NCI-H2029 (cell line): ENCODE measurements around the gene ABCB9.
"Not testable (repeated sequence)": the region's sequence is repeated elsewhere in the genome, so short reads cannot be mapped to it uniquely, and the experiment has no call there.

ENCODE experiments used
- DNase-seq: peaks from one replicate; lab custom pipeline; 2025; lab: John Stamatoyannopoulos, UW

The ABCB9 gene

DNA sequence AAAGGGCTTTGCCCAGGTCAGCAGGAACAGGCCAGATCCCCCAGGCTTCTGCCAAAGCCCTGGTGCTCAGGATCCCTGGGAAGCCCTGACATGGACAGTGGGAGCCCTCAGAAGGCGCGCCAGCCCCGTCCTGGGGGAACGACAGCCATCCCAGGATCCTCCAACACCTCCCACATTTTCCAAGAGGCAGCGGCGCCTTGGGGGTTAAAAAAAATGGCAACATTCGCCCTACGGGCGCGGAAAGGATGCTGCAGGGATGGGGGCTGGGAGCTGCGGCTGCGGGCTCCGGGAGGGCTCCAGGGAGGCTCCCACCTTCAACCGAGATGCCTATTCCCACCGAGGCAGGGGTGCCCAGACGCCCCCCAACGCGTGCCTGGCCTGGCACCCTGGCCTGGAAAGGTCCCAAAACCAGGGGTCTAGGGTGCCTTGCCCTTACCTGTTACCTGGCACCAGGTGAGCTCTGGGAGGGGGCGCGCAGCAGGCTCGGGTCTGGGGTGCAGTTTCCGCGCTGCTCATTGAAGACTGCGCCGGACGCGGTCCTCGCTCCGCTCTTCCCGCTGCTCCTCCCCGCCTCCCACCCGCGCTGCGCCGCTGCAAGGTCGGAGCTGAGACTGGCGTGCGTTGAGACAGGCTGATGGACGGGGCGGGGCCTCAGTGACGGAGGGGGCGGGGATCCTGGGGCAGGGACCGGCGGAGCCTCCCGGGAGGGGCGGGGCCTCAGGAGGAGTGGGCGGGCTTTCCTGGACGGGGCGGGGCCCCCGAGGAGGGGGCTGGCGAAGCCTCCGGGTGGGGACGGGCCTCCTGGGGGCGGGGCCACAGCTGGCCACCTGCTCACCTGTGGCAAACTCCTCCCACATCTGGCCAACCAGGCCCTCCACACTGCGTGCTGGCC, at the start of gene ABCB9:
ABCB9 (minus strand) TSS at position 613 of the 892 bp plus-strand sequence. CDS start 6,228 bp downstream, outside the sequence.
- peak; percentile 93 for DNase-seq

GRCh38 chr12:123014473-123014872, 48.2 kb upstream of the ABCB9 start:
- DNase-seq = not testable (repeated sequence)

- no peak for DNase-seq
These were observed 47.2 kb upstream of the ABCB9 start for GRCh38 chr12:123013185-123014095.

DNA sequence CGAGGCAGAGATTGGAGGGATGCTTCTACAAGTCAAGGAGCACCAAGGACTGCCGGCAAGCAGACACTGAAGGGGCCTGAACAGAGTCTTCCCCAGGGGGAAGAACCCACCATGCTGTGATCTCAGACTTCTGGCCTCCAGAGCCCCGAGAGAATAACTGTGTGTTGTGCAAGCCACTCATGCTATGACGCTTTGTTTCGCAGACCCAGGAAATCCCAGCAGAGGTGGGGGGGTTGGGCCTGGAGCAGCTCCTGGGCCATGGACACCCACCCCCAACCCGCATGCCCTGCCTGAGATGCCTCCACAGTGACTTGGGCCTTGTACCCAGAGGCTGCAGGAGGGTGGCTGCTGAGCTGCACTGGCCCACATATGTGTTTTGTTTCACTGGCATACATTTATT, 45.4 kb upstream of the ABCB9 start:
- no peak for DNase-seq

- DNase-seq = no peak
These were observed 44.4 kb upstream of the ABCB9 start for GRCh38 chr12:123010681-123011080.

DNA sequence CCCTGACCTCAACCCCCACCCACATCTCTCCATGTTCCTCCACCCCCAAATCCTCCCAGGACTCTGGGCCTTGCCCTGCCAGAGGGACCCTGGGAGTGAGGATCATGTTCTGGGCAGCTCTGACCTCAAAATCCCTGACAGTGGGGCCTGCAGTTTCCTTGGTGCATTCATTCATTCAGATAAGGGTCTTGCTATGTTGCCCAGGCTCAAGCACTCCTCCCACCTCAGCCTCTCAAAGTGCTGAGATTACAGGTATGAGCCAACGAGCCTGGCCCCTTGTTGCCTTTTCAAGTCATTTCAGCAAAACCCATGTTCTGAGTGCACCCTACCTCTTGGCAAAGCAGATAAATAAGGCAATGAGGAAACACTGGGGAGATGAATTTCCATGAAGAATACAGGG, 43.8 kb upstream of the ABCB9 start:
- no peak for DNase-seq

DNA sequence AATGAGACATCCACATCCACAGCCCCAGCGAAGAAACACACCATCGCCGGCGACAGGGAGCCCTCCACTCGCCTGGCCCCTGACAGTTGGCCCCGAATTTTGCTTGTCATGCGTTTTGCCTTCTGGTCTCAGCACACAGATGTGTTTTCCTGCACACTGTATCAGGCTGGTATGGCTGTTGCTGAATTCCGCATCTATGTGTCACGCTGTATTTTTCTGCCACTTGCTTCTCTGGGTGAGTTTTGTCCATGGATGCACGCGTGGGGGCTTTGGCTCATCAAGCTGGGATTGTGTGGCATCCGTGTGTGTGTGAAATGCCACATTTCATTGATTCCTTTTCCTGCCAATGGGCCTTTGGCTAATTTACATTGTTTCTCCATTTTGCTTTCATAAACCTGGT, 40.7 kb upstream of the ABCB9 start:
- no peak for DNase-seq

DNA sequence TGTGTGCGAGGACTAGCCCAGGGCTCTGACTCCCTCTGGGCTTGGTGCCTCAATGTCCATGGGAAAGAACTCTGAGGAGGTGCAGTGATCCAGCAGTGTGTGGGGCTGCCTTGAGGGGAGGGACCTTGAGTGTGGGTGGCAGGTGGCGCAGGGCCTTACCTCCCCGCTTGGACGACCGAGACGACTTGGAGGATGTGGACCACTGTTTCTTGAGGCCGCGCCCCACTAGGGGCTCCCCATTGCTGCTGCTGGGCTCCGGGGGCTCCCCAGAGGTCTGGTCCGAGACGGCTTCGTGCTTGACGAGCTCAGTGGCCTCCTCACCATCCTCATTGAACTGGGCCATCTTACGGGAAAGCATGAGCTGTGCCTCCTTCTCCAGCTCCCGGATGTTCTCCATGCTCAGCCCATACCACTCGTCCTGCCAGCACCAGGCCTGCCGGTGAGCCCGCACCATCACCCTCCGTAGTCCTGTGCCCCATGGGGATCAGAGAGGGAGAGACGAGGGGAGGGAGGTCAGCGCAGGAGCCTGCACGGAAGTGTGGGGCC, 38.9 kb upstream of the ABCB9 start:
- DNase-seq = no peak

- no peak for DNase-seq
These were observed 38.0 kb upstream of the ABCB9 start for GRCh38 chr12:123004287-123004686.

DNA sequence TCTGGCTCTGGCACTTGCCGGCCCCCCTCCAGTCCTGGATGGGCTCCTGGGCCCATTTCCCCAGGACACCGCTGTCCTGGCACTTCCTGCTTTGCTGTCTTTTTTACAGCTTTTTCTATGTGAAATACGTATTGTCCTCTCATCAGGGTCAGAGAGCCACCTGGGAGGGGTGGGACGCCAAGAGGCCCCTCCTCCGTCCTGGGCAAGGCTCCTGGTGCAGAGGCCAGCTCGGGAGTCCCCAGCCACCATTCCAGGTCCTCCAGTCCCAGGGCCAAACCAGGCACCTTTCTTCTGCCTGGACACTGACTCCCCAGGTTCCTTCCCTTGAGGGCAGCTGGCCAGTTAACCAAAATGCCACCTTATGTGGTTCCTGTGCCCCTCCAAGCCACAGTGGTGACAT, 37.0 kb upstream of the ABCB9 start:
- DNase-seq = no peak

DNA sequence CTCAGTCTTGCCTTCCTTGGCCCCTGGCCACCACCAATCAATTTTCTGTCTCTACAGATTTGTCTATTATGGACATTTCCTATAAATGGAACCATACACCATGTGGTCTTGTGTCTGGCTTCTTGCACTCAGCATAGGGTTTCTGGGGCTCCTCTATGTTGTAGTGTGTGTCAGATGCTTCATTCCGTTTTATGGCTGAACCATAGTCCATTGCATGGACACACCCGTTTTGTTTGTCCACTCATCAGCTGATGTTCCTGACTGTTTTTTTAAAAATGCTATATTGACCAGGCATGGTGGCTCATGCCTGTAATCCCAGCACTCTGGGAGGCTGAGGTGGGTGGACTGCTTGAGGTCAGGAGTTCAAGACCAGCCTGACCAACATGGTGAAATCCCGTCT, 35.2 kb upstream of the ABCB9 start:
- no peak for DNase-seq

DNA sequence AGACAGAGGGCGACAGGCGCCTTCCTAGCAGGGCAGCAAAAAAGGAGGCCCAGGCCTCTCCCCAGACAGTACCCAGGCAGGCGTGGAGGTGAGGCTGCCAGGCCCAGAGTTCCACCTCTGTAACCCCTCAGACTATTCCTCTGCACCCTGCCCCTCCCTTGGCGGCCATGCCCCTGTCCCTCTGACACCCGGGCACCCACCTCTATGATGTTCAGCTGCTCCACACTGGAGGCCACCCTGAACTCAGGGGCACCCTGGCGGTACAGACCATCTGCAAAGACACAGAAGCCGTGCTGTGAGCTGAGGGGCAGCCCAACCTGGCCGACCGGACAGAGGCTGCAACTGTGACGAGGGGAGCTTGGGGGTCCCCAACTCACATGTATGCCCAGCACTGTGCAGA, 34.3 kb upstream of the ABCB9 start:
- no peak for DNase-seq

DNA sequence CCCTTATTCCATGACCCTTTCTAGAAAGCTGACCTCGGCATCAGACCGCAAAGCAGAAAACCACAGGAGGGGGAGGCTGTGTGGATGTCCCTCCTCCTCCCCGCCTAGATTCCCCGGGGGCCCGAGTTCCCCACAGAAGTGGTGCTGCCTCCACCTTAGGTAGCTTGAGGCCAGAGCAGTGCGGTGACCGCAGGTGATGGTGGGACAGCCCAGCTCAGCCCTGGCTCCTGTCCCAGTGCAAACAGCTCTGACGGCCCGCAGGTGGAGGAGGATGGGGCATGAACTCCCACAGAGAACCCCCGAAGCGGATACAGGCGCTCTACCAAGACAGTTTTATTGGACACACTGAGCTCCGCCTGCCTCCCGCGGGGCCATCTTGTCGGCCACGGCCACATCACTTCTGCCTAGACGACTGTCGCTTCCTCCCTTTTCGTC, 33.7 kb upstream of the ABCB9 start:
- DNase-seq = no peak

DNA sequence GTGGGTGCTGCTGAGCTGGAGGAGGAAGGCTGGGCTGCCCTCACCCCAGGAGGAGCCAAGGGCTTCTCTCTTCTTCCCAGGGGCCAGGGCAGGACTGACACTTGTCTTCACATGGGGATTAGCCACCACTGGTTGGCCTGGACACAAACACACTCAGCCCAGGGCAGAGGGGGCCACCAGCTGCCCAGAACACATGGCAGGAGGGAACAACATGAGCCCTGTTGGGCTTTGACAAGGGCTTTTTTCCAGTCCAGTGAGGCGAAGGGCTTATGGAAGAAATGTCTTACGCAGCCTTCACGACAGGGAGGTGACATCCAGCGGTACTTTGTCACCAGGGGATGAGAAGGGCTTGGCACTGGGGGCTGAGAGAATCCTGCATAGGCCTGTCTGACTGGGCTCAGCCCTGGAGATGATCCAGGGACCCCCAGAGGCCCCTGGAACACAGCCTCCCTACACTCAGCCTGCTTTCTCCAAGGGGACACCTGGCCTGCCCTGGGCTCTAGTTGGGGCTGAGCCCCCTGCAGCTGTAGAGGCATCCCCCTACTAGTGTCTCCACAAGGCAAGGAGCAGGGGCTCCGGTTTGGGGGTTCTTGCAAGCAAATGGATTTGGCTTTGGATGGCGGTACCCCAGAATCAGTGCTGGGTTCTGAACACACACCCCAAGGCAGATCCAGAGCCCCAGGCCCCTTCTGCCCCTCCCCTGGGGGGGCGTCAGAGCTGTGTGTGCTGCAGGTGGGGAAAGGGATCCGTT, 33.1 kb upstream of the ABCB9 start:
- DNase-seq = no peak

GRCh38 chr12:122998316-122998715, 32.1 kb upstream of the ABCB9 start:
- no peak for DNase-seq

DNA sequence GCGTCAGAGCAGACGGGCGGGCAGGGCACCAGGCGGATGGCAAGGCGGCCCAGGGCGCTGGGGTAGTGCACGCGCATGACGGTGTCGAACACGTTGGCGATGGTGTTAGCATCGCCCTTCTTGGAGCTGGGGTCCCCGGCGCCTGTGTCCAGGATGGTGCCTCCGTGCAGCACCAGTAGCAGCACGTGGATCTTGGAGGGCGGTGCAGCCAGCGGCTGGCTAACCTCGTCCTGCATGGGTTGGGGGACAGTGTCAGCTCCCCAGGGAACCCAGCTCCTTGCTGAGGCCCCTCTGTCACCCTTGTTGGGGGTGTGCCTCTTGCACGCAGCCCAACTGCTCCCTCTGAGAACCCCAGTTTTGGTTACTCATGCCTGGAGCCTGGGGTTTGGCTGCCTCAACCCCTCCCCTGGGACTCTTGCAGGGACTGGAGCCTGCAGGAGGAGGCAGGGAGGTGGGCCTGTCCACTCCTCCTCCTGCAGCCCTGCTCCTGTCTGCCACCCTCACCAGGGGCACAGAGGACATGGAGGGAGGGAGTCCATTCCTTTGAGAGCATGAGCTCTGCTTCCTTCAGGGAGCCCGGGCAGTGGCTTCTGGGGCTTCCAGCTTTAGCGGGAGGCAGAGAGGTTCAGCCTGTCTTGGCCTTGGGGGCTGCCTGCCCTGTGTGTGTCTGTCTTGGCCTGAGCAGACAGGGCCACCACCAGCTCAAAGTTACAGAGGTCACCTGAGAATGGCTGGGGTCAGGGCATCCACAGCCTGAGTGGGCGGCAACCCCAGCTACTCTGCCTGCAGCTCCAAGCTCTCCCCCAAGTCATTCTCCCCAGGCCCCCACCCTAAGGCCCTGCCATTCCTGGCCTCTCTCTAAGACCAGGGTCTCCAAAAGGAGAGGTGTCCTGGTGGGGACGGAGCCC, 31.3 kb upstream of the ABCB9 start:
- DNase-seq = no peak

DNA sequence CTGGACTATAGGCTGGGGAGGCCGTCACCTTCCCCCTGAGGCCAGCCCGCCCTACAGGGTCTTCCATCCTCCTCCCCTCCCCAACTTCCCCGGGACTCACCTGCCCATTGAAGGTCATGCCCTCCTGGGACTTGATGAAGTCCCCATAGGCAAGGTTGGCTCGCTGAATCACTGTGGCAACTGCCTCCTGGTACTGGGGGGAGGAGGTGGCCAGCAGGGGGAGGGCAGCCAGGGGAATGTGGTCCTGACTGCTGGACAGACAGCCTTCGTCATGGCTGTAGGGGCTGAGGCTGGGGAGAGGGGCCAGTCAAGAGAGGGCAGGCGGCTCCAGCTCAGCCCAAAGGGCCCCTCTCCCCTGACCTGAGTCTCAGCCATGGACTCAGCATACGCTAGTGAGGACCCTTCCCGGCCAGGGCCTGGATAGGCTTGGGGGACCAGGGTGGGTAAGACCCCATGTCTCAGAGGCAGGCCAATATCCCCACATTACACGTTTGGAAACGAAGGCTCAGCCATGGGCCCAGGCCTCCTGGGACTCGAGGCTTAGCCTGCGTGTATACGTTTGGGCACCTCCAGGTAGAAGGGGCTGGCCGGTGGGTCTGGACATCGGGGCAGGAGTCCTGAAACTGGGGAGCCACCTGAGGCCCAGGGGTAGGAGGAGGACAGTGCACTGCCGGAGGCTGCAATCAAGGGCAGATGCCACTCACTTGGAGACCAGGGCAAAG, 30.5 kb upstream of the ABCB9 start:
- DNase-seq = no peak

- no peak for DNase-seq
These were observed 29.9 kb upstream of the ABCB9 start for GRCh38 chr12:122996188-122996601.

- no peak for DNase-seq
These were observed 29.4 kb upstream of the ABCB9 start for GRCh38 chr12:122995503-122996187.
